NCI-H1105 (cell line): ENCODE data around the gene MYO7A.

Source experiments
- DNase-seq: peaks from one replicate; lab custom pipeline; 2025; lab: John Stamatoyannopoulos, UW

MYO7A gene

GRCh38 chr11:77184136-77184860 lies 56.3 kb downstream of the MYO7A start:
- no peak for DNase-seq

- DNase-seq, result no peak
Measured at GRCh38 chr11:77186302-77186701, 58.3 kb downstream of the MYO7A start.

- DNase-seq, result no peak
Measured at GRCh38 chr11:77187111-77187750, 59.2 kb downstream of the MYO7A start.

- peak; percentile 68 for DNase-seq
Measured at GRCh38 chr11:77187776-77188632, 60.0 kb downstream of the MYO7A start.

- no peak for DNase-seq
Measured at GRCh38 chr11:77188633-77189491, 60.8 kb downstream of the MYO7A start.

GRCh38 chr11:77189588-77190210 lies 61.7 kb downstream of the MYO7A start:
- DNase-seq, result no peak

- DNase-seq, result no peak
Measured at GRCh38 chr11:77190331-77191075, 62.5 kb downstream of the MYO7A start.

- no peak for DNase-seq
Measured at GRCh38 chr11:77191429-77191822, 63.4 kb downstream of the MYO7A start.

- DNase-seq, result peak; percentile 17
Measured at GRCh38 chr11:77191823-77192495, 63.9 kb downstream of the MYO7A start.

- no peak for DNase-seq
Measured at GRCh38 chr11:77193167-77193566, 65.1 kb downstream of the MYO7A start.

GRCh38 chr11:77193911-77194830 lies 66.1 kb downstream of the MYO7A start:
- no peak for DNase-seq

- no peak for DNase-seq
Measured at GRCh38 chr11:77195071-77195755, 67.2 kb downstream of the MYO7A start.

- DNase-seq, result no peak
Measured at GRCh38 chr11:77196961-77197360, 68.9 kb downstream of the MYO7A start.

- no peak for DNase-seq
Measured at GRCh38 chr11:77197626-77198320, 69.7 kb downstream of the MYO7A start.

GRCh38 chr11:77198440-77198849 lies 70.4 kb downstream of the MYO7A start:
- DNase-seq, result peak; percentile 14

- no peak for DNase-seq
Measured at GRCh38 chr11:77199137-77199745, 71.2 kb downstream of the MYO7A start.
